Adipocyte (in vitro differentiated cells): Measurements from ENCODE around the gene BCAT1.
"Not testable (repeated sequence)": the region's sequence is repeated elsewhere in the genome, so short reads cannot be mapped to it uniquely, and the experiment has no call there.

Experiments
- DNase-seq: peaks from one replicate; pipeline ENCODE4 v3.0.0-alpha.2; 2015; ENCODE audit warnings: low read depth
- H3K27me3 ChIP-seq: replicated peaks from 2 replicates; pipeline ENCODE4 v1.7.0; 2013; ENCODE audit warnings: mild to moderate bottlenecking, low read length, moderate library complexity; ENCODE audit not compliant: control insufficient read depth, insufficient read depth
- H3K36me3 ChIP-seq: 2 replicates; pipeline ENCODE4 v1.7.0; 2013; ENCODE audit warnings: low read length, mild to moderate bottlenecking, moderate library complexity; ENCODE audit not compliant: control insufficient read depth, insufficient read depth, severe bottlenecking
- H3K4me1 ChIP-seq: 2 replicates; pipeline ENCODE4 v1.7.0; 2013; ENCODE audit warnings: mild to moderate bottlenecking, low read length, moderate library complexity; ENCODE audit not compliant: control insufficient read depth, insufficient read depth
- H3K4me3 ChIP-seq: 2 replicates; pipeline ENCODE4 v1.7.0; 2013; ENCODE audit warnings: mild to moderate bottlenecking, low read length, moderate library complexity
- H3K9ac ChIP-seq: 2 replicates; pipeline ENCODE4 v1.7.0; 2013; ENCODE audit warnings: mild to moderate bottlenecking, low read length, moderate library complexity
- H3K9me3 ChIP-seq: 2 replicates; pipeline ENCODE4 v1.7.0; 2013; ENCODE audit warnings: mild to moderate bottlenecking, low read length, moderate library complexity; ENCODE audit not compliant: control insufficient read depth

The BCAT1 gene

GRCh38 chr12:24853094-24853493, 95.8 kb downstream of the BCAT1 start:
- H3K9me3 ChIP-seq, result peaks cover 5% of the 10 kb centered on the region
- H3K27me3 ChIP-seq, result no peaks in the 10 kb centered on the region
- DNase-seq, result no peak
- H3K36me3 ChIP-seq, result peaks cover 6% of the 10 kb centered on the region
- no peak overlapping the region for H3K9ac ChIP-seq
- no peak overlapping the region for H3K4me3 ChIP-seq
- peaks cover 5% of the 10 kb centered on the region for H3K4me1 ChIP-seq

- Histone ChIP-seq H3K9ac (no peak overlapping the region), H3K4me3 (no peak overlapping the region), H3K36me3 (peaks cover 6% of the 10 kb centered on the region), H3K9me3 (no peaks in the 10 kb centered on the region), H3K27me3 (no peaks in the 10 kb centered on the region), H3K4me1 (peaks cover 5% of the 10 kb centered on the region)
- DNase-seq, result peak; percentile 30
Measured at GRCh38 chr12:24852420-24852819, 96.5 kb downstream of the BCAT1 start.

GRCh38 chr12:24851883-24852282, 97.0 kb downstream of the BCAT1 start:
- not testable (repeated sequence) for H3K4me3 ChIP-seq, DNase-seq, H3K9ac ChIP-seq, H3K4me1 ChIP-seq, H3K27me3 ChIP-seq, H3K9me3 ChIP-seq, H3K36me3 ChIP-seq

- peaks cover 6% of the 10 kb centered on the region for H3K36me3 ChIP-seq
- no peaks in the 10 kb centered on the region for H3K27me3 ChIP-seq
- H3K9me3 ChIP-seq, result no peaks in the 10 kb centered on the region
- no peak overlapping the region for H3K9ac ChIP-seq
- peaks cover 5% of the 10 kb centered on the region for H3K4me1 ChIP-seq
- H3K4me3 ChIP-seq, result no peak overlapping the region
- no peak for DNase-seq
Measured at GRCh38 chr12:24851341-24851740, 97.6 kb downstream of the BCAT1 start.

GRCh38 chr12:24850496-24850895, 98.4 kb downstream of the BCAT1 start:
- no peak for DNase-seq
- H3K27me3 ChIP-seq, result no peaks in the 10 kb centered on the region
- H3K9me3 ChIP-seq, result no peaks in the 10 kb centered on the region
- no peak overlapping the region for H3K9ac ChIP-seq
- H3K4me3 ChIP-seq, result no peak overlapping the region
- peaks cover 1% of the 10 kb centered on the region for H3K4me1 ChIP-seq
- peaks cover 6% of the 10 kb centered on the region for H3K36me3 ChIP-seq

DNA sequence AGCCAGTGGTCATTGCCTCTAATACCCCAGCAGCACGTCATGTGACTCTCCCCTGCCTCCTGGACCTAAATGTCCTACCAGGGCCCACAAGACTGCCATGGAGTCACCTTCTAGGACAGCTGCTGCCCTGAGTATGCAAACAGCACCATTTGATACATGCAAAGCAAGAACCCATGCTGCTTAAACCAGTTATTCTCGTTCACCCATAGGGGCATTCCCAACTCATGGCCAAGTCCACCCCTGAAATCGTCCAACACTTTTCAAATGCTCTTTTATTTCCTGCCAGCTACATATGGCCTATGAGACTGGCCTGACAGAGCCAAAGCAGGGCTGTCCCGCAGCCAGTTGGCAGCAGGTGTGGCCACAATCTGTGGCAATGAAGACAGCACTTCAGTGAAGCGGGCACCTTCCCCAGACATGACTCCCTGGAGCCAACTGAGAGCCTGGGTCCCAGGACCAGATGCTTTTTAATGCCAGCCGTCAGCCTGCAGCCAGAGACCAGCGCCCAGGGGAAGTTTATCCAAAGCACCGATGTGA, 99.9 kb downstream of the BCAT1 start:
- no peak overlapping the region for H3K9ac ChIP-seq
- peaks cover 5% of the 10 kb centered on the region for H3K4me1 ChIP-seq
- DNase-seq, result no peak
- H3K36me3 ChIP-seq, result peaks cover 6% of the 10 kb centered on the region
- no peak overlapping the region for H3K4me3 ChIP-seq
- no peaks in the 10 kb centered on the region for H3K27me3 ChIP-seq
- H3K9me3 ChIP-seq, result no peaks in the 10 kb centered on the region

GRCh38 chr12:24846689-24847088, 102.2 kb downstream of the BCAT1 start:
- Histone ChIP-seq H3K36me3 (peaks cover 6% of the 10 kb centered on the region), H3K27me3 (no peaks in the 10 kb centered on the region), H3K4me3 (no peak overlapping the region), H3K4me1 (peaks cover 5% of the 10 kb centered on the region), H3K9ac (no peak overlapping the region), H3K9me3 (no peaks in the 10 kb centered on the region)
- DNase-seq, result no peak

GRCh38 chr12:24845615-24846014, 103.3 kb downstream of the BCAT1 start:
- H3K9me3 ChIP-seq, result no peaks in the 10 kb centered on the region
- peak; percentile 34 for DNase-seq
- H3K27me3 ChIP-seq, result no peaks in the 10 kb centered on the region
- no peak overlapping the region for H3K4me3 ChIP-seq
- H3K9ac ChIP-seq, result no peak overlapping the region
- peaks cover 8% of the 10 kb centered on the region for H3K36me3 ChIP-seq
- peaks cover 5% of the 10 kb centered on the region for H3K4me1 ChIP-seq

DNA sequence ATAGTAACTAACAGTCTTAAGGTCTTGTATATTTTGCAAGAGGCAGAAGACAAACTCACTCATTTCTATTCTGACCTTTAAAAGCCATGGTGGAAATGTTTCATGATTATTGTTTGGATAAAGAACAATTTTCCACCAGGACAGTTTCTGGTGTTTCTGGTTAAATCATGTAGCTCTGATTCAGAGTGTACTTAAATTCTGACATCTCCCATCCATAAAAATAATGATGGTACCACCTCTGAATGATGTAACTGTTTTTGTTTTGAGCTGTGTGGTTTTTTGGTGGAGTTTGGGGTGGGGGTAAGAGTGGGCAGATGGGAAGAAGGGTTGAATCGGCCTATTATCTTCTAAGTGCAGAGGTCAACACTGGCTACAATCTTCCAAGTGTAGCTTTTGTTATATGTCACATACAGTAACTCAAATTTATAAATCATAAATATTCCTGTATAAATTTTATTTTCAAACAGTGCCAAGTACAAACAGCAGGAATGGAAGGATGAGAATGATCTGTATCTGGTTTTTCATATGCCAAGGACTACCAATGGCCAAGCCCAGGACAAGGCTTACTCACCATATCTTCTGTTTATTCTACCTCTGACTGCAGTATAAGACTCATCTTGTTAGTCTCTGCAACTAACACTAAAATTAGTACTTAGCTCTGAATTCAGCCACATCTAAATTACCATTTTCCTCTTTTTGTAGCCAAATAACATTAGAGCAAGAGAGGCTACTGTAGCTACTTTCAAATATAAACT, 108.7 kb downstream of the BCAT1 start:
- Histone ChIP-seq H3K36me3 (peaks cover 3% of the 10 kb centered on the region), H3K4me3 (no peak overlapping the region), H3K4me1 (peaks cover 31% of the 10 kb centered on the region), H3K27me3 (no peaks in the 10 kb centered on the region), H3K9ac (no peak overlapping the region), H3K9me3 (no peaks in the 10 kb centered on the region)
- DNase-seq, result peak; percentile 29

DNA sequence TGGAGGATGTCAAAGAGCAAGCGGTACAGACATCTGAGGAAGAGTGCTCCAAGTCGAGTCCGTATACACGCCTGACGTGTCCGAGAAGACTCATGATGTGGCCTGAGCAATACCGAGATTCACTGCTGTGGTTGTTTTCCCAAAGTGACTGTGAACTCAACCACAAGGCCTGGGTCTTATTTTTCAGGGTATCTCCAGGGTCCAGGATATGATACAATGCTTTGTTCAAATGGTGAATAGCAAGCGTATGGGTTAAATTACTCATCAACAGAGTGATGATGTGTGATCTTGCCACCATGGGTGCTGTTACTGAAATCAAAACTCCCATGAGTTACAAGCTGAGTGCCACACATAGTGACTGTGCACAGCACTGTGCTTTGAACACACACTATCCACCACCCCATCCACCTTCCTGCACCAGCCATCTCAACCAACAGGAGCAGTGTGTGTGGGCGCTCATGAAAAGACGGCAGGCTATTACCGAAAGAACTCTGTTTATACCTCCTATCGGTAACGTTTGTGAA, 109.6 kb downstream of the BCAT1 start:
- Histone ChIP-seq H3K36me3 (peaks cover 3% of the 10 kb centered on the region), H3K4me3 (peak overlapping the region; percentile 57), H3K9me3 (no peaks in the 10 kb centered on the region), H3K27me3 (no peaks in the 10 kb centered on the region), H3K9ac (peak overlapping the region; percentile 20), H3K4me1 (peaks cover 29% of the 10 kb centered on the region)
- DNase-seq, result peak; percentile 19

- peak overlapping the region; percentile 57 for H3K4me3 ChIP-seq
- H3K9ac ChIP-seq, result peak overlapping the region; percentile 20
- H3K9me3 ChIP-seq, result no peaks in the 10 kb centered on the region
- peaks cover 3% of the 10 kb centered on the region for H3K36me3 ChIP-seq
- H3K4me1 ChIP-seq, result peaks cover 29% of the 10 kb centered on the region
- DNase-seq, result peak; percentile 92
- no peaks in the 10 kb centered on the region for H3K27me3 ChIP-seq
Measured at GRCh38 chr12:24838531-24838950, 110.4 kb downstream of the BCAT1 start.
